Keratinocyte (primary cell): ENCODE data around the gene USP9X. TPM values are rescaled to one million over a fixed set of nuclear protein-coding genes. Genes with fewer than 3 reads are reported as not detected.

Experiments
- DNase-seq: peaks from one replicate; pipeline ENCODE4 v3.0.0-alpha.2; 2011; ENCODE audit warnings: low read depth, missing footprints, low spot score
- FAIRE-seq: peaks from 2 replicates; lab custom pipeline; 2011; peaks lifted over from hg19 to GRCh38; lab: Jason Lieb, UNC
- H2AFZ ChIP-seq: 2 replicates; pipeline ENCODE4 v1.6.0; 2012; ENCODE audit warnings: low read length, control low read depth, inconsistent platforms; ENCODE audit not compliant: control insufficient read depth
- H3K27ac ChIP-seq: 2 replicates; pipeline ENCODE4 v1.5.1; 2011; ENCODE audit warnings: low read length; ENCODE audit not compliant: control insufficient read depth, insufficient read depth
- H3K27me3 ChIP-seq: 3 replicates; pipeline ENCODE4 v1.6.0; 2011; ENCODE audit warnings: low read length; ENCODE audit not compliant: control insufficient read depth, insufficient read depth; ENCODE audit errors: extremely low read depth
- H3K36me3 ChIP-seq, 2 experiments: 2 replicates in 1 of 2; 3 replicates in 1 of 2; pipeline ENCODE4 v1.5.1; 2011; ENCODE audit warnings: low read length in 2 of 2, mild to moderate bottlenecking in 1 of 2; ENCODE audit not compliant: control insufficient read depth in 2 of 2, insufficient read depth in 2 of 2; ENCODE audit errors: extremely low read depth in 1 of 2
- H3K4me1 ChIP-seq: 3 replicates; pipeline ENCODE4 v1.5.1; 2011; ENCODE audit warnings: low read length; ENCODE audit not compliant: control insufficient read depth, insufficient read depth; ENCODE audit errors: extremely low read depth
- H3K4me2 ChIP-seq: 3 replicates; pipeline ENCODE4 v1.6.0; 2011; ENCODE audit warnings: low read depth, low read length; ENCODE audit not compliant: control insufficient read depth, insufficient read depth; ENCODE audit errors: extremely low read depth
- H3K4me3 ChIP-seq, 3 experiments: fragments of 200-600 bp in 1 of 3; sonication (generic) in 1 of 3; 2 replicates in 2 of 3; 3 replicates in 1 of 3; pipeline ENCODE4 v1.5.1; 2011 to 2016; ENCODE audit warnings: low read length in 3 of 3, mild to moderate bottlenecking in 3 of 3, control low read depth in 2 of 3, inconsistent platforms in 1 of 3, low read depth in 1 of 3, mixed read lengths in 1 of 3, mixed run types in 1 of 3, moderate library complexity in 1 of 3; ENCODE audit not compliant: control insufficient read depth in 2 of 3, insufficient read depth in 2 of 3; ENCODE audit errors: extremely low read depth in 1 of 3
- H3K79me2 ChIP-seq: 2 replicates; pipeline ENCODE4 v1.6.0; 2012; ENCODE audit warnings: low read length; ENCODE audit not compliant: control insufficient read depth, insufficient read depth
- H3K9ac ChIP-seq: 3 replicates; pipeline ENCODE4 v1.6.0; 2011; ENCODE audit warnings: low read length; ENCODE audit not compliant: control insufficient read depth, insufficient read depth; ENCODE audit errors: extremely low read depth
- H3K9me1 ChIP-seq: 3 replicates; pipeline ENCODE4 v1.6.0; 2011; ENCODE audit warnings: low read length; ENCODE audit not compliant: control insufficient read depth, insufficient read depth; ENCODE audit errors: extremely low read depth
- H3K9me3 ChIP-seq: 2 replicates; pipeline ENCODE4 v1.5.1; 2012; ENCODE audit warnings: low read depth, low read length; ENCODE audit not compliant: control insufficient read depth
- H4K20me1 ChIP-seq: 3 replicates; pipeline ENCODE4 v1.6.0; 2011; ENCODE audit warnings: low read length; ENCODE audit not compliant: control insufficient read depth, insufficient read depth; ENCODE audit errors: extremely low read depth
- EZH2 ChIP-seq: IDR thresholded peaks from one replicate; pipeline ENCODE4 v1.6.1; 2012; ENCODE audit warnings: inconsistent platforms, mild to moderate bottlenecking, low read length, moderate library complexity
- dilution Hi-C: fragments of 300-500 bp; cut with MboI; formaldehyde crosslinking; loops from one replicate; pipeline ENCODE4 v1.7.0; 2020; ENCODE audit warnings: low sequenced_read_pairs; ENCODE audit not compliant: extremely low pct_ligation_motif_present
- polyA plus RNA-seq, 5 experiments: library from polyadenylated mRNA; depleted of rRNA in 3 of 5; stranded (reverse) in 3 of 5; stranded (forward) in 1 of 5; unstranded in 1 of 5; fragments of >200 nt; gene quantifications; 1 replicate in 1 of 5; 2 replicates in 3 of 5; 3 replicates in 1 of 5; pipeline versions ENCODE4 v1.2.1 to v1.2.3, GENCODE V29; 2011 to 2012; ENCODE audit warnings: missing spikeins in 2 of 5, low read depth in 1 of 5, low replicate concordance in 1 of 5
- TF ChIP-seq, protein P1 (sequence below), 3 experiments: IDR thresholded peaks in 1 of 3; conservative IDR thresholded peaks in 1 of 3; optimal IDR thresholded peaks in 1 of 3; 2 replicates in 2 of 3; 3 replicates in 1 of 3; pipeline versions ENCODE3 to v1.5.1; 2011; ENCODE audit warnings: low read length in 3 of 3, mild to moderate bottlenecking in 3 of 3, moderate library complexity in 2 of 3, control low read depth in 1 of 3, inconsistent platforms in 1 of 3; ENCODE audit not compliant: insufficient read depth in 2 of 3; ENCODE audit errors: extremely low read depth in 1 of 3

The USP9X gene
- polyA plus RNA-seq, 1 donor (not counting 4 experiments of a cell fraction or from before 2014, with no cell fraction given) = 44.8 TPM

DNA sequence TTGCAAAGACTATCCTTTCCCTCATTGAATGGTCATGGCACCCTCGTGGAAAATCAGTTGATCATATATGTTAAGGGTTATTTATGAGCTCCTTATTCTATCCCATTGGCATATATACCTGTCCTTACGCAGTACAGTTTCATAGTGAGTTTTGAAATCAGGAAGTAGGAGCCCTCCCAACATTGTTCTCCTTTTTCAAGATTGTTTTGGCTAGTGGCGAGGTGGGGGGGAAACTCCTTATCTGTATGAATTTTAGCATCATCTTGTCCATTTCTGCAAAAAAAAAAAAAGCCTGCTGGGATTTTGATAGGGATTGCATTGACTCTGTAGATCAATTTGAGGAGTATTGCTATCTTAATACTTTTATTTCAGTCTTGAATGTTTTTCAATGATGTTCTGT lies 2.5 kb upstream of the USP9X start:
- H3K4me3 ChIP-seq = no peak overlapping the region
- DNase-seq (no peak), FAIRE-seq (no peak)
- peaks cover 0 to under 1% of the 10 kb centered on the region in 2 experiments for H3K36me3 ChIP-seq
- TF ChIP-seq, protein P1, sequence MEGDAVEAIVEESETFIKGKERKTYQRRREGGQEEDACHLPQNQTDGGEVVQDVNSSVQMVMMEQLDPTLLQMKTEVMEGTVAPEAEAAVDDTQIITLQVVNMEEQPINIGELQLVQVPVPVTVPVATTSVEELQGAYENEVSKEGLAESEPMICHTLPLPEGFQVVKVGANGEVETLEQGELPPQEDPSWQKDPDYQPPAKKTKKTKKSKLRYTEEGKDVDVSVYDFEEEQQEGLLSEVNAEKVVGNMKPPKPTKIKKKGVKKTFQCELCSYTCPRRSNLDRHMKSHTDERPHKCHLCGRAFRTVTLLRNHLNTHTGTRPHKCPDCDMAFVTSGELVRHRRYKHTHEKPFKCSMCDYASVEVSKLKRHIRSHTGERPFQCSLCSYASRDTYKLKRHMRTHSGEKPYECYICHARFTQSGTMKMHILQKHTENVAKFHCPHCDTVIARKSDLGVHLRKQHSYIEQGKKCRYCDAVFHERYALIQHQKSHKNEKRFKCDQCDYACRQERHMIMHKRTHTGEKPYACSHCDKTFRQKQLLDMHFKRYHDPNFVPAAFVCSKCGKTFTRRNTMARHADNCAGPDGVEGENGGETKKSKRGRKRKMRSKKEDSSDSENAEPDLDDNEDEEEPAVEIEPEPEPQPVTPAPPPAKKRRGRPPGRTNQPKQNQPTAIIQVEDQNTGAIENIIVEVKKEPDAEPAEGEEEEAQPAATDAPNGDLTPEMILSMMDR (optimal IDR thresholded peaks at IDR 0.05 in 1 of 3, IDR thresholded peaks at IDR 0.05 in 1 of 3, conservative IDR thresholded peaks at IDR 0.05 in 1 of 3; ENCODE audit: extremely low read depth in 1 of 3, insufficient read depth in 2 of 3, low read length in 3 of 3) = no peak
- TF ChIP-seq EZH2 = no peak
- no peak overlapping the region for H3K9ac ChIP-seq
- no peak overlapping the region for H2AFZ ChIP-seq
- no peaks in the 10 kb centered on the region for H3K9me3 ChIP-seq
- H3K4me1 ChIP-seq = no peaks in the 10 kb centered on the region
- no peaks in the 10 kb centered on the region for H4K20me1 ChIP-seq
- no peaks in the 10 kb centered on the region for H3K9me1 ChIP-seq
- H3K27me3 ChIP-seq = no peaks in the 10 kb centered on the region
- no peak overlapping the region for H3K4me2 ChIP-seq
- H3K27ac ChIP-seq = no peak overlapping the region
- peaks cover 23% of the 10 kb centered on the region for H3K79me2 ChIP-seq
- dilution Hi-C loops = no loop called here

DNA sequence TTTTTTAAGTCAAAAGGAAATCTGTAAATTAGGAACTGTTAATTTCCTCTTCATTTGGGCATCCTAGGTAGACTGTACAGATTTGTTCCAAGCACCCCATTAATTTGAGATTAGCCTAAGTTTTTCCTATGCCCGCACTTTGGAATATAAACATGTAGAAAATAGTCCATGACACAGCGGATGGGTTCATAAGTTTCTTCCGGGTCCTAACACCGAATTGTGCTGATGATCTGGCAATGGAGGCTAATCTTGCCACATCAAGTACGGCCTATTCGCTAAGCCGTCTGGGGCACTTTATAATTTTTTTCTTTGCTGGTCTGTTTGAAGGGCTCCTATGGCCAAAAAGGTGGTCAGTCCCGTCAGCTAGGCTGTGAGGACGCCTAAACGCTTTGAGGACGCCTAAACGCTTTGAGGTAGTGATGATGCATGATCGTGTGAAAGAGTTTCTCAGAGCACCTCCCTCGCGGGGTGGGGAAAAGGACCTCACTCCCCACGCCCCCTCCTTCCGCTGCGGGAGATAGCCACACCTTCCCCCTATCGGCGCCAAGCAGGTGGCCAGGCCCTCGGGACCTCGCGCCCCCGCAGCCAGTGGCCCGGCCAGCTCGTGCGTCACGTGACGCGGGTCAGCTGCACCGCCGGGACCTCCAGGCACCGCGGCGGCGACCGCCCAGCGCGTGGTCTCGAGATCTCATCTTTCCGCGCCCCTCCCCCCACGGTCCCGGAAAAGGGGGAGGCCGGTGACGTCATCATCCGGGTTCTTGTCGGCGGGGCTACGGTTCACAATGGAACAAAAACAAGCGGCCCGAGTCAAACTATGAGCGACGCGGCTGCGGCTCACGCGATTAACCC lies 977 bp upstream of the USP9X start:
- TF ChIP-seq EZH2 = no peak
- TF ChIP-seq, protein P1 (optimal IDR thresholded peaks at IDR 0.05 in 1 of 3, IDR thresholded peaks at IDR 0.05 in 1 of 3, conservative IDR thresholded peaks at IDR 0.05 in 1 of 3; ENCODE audit: extremely low read depth in 1 of 3, insufficient read depth in 2 of 3, low read length in 3 of 3) = no peak

More for the DNA sequence above, 977 bp upstream of the USP9X start:
- H3K79me2 ChIP-seq = peaks cover 38% of the 10 kb centered on the region
- H3K27ac ChIP-seq = peak overlapping the region; percentile 99
- peaks cover 0 to 1% of the 10 kb centered on the region in 2 experiments for H3K36me3 ChIP-seq
- no peaks in the 10 kb centered on the region for H3K27me3 ChIP-seq
- H2AFZ ChIP-seq = peak overlapping the region; percentile 92
- peak overlapping the region; percentile 99 for H3K9ac ChIP-seq
- H4K20me1 ChIP-seq = no peaks in the 10 kb centered on the region
- DNase-seq (peak; percentile 70), FAIRE-seq (peak; percentile 93)
- H3K4me2 ChIP-seq = peak overlapping the region; percentile 88
- dilution Hi-C loops = no loop called here
- no peaks in the 10 kb centered on the region for H3K9me3 ChIP-seq
- no peaks in the 10 kb centered on the region for H3K4me1 ChIP-seq
- peak overlapping the region; percentile 77 to 98 (median 95) for H3K4me3 ChIP-seq
- H3K9me1 ChIP-seq = no peaks in the 10 kb centered on the region
